Chondrocyte (in vitro differentiated cells): ENCODE measurements around the gene PRG3. TPM values are rescaled to one million over a fixed set of nuclear protein-coding genes. Genes with fewer than 3 reads are reported as not detected.

ENCODE experiments used
- DNase-seq: peaks from one replicate; pipeline ENCODE4 v3.0.0; 2021; ENCODE audit warnings: mixed read lengths, low spot score
- H3K27ac Mint-ChIP-seq: one replicate; pipeline ENCODE4 v1.8.0; 2021; ENCODE audit warnings: mild to moderate bottlenecking, moderate library complexity, mixed read lengths; ENCODE audit not compliant: unreplicated experiment
- H3K27me3 Mint-ChIP-seq: 2 replicates; pipeline ENCODE4 v1.8.0; 2021; ENCODE audit warnings: low read depth, mixed read lengths
- H3K36me3 Mint-ChIP-seq: 2 replicates; pipeline ENCODE4 v1.8.0; 2021; ENCODE audit warnings: low read depth, mixed read lengths
- H3K4me1 Mint-ChIP-seq: 2 replicates; pipeline ENCODE4 v1.8.0; 2021; ENCODE audit warnings: low read depth, mild to moderate bottlenecking, mixed read lengths
- H3K4me3 Mint-ChIP-seq: one replicate; pipeline ENCODE4 v1.8.0; 2021; ENCODE audit warnings: mild to moderate bottlenecking, moderate library complexity, mixed read lengths; ENCODE audit not compliant: unreplicated experiment
- H3K9me3 Mint-ChIP-seq: 2 replicates; pipeline ENCODE4 v1.8.0; 2021; ENCODE audit warnings: low read depth, mixed read lengths
- total RNA-seq: library from RNA; stranded (reverse); gene quantifications from 3 replicates; pipeline ENCODE4 v1.2.1, GENCODE V29; 2021
- TF ChIP-seq, protein P1 (sequence below): fragments of 200-600 bp; sonication (generic); IDR thresholded peaks from 2 replicates; pipeline ENCODE4 v1.5.0; 2021; ENCODE audit warnings: antibody characterized with exemption, mild to moderate bottlenecking, moderate library complexity

Gene PRG3
- total RNA-seq, 1 donor from 2014 or later = not detected

GRCh38 chr11:57399221-57399620 is 18.3 kb upstream of the PRG3 start:
- no peak for DNase-seq
- Mint-ChIP-seq H3K9me3 (no peaks in the 10 kb centered on the region), H3K4me3 (no peak overlapping the region), H3K27ac (no peak overlapping the region), H3K36me3 (peaks cover 1% of the 10 kb centered on the region), H3K4me1 (no peaks in the 10 kb centered on the region), H3K27me3 (peaks cover 21% of the 10 kb centered on the region)
- TF ChIP-seq, protein P1, sequence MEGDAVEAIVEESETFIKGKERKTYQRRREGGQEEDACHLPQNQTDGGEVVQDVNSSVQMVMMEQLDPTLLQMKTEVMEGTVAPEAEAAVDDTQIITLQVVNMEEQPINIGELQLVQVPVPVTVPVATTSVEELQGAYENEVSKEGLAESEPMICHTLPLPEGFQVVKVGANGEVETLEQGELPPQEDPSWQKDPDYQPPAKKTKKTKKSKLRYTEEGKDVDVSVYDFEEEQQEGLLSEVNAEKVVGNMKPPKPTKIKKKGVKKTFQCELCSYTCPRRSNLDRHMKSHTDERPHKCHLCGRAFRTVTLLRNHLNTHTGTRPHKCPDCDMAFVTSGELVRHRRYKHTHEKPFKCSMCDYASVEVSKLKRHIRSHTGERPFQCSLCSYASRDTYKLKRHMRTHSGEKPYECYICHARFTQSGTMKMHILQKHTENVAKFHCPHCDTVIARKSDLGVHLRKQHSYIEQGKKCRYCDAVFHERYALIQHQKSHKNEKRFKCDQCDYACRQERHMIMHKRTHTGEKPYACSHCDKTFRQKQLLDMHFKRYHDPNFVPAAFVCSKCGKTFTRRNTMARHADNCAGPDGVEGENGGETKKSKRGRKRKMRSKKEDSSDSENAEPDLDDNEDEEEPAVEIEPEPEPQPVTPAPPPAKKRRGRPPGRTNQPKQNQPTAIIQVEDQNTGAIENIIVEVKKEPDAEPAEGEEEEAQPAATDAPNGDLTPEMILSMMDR = no peak

- Mint-ChIP-seq H3K27ac (no peak overlapping the region), H3K27me3 (peaks cover 23% of the 10 kb centered on the region), H3K4me1 (no peaks in the 10 kb centered on the region), H3K9me3 (no peaks in the 10 kb centered on the region), H3K36me3 (no peaks in the 10 kb centered on the region), H3K4me3 (no peak overlapping the region)
- TF ChIP-seq, protein P1 = no peak
- no peak for DNase-seq
These were observed 16.5 kb upstream of the PRG3 start for GRCh38 chr11:57397394-57397990.

GRCh38 chr11:57396744-57397143 is 15.8 kb upstream of the PRG3 start:
- peaks cover 24% of the 10 kb centered on the region for H3K27me3 Mint-ChIP-seq
- no peaks in the 10 kb centered on the region for H3K36me3 Mint-ChIP-seq
- no peak overlapping the region for H3K4me3 Mint-ChIP-seq
- H3K9me3 Mint-ChIP-seq = no peaks in the 10 kb centered on the region
- no peak overlapping the region for H3K27ac Mint-ChIP-seq
- TF ChIP-seq, protein P1 = no peak
- DNase-seq = no peak
- H3K4me1 Mint-ChIP-seq = no peaks in the 10 kb centered on the region

DNA sequence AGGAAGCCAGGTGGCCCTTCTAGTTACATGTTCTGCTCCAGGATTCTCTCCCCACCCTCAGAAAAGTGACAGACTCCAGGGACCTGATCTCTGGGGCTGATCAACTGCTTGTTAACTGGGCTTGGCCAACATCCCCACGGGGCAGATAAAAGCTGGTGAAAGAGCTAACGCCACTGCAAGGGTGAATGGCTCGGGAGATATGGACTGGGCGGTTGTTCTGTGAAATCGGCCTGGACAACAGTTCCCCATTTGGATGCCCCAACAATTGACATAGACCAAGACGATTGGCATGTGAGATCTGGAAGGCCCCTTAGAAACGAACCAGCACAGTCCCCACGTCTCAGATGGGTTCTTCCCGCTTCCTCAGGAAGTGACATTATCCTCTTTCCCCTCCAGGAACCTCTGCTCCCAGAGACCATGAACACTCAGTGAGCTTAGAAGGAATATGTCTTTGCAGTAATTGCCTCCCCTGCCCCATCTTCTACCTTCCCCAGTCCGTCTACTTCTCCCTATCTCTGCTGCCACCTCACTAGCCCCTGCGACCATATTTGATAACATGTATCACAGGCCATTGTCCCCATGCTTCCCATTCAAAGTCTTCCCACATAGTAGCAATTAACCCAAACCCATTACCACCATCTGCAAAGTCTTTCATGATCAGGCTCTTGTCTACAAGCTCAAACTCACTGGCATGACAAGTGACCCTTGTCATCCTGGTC is 15.1 kb upstream of the PRG3 start:
- Mint-ChIP-seq H3K27ac (no peak overlapping the region), H3K4me3 (no peak overlapping the region)

DNA sequence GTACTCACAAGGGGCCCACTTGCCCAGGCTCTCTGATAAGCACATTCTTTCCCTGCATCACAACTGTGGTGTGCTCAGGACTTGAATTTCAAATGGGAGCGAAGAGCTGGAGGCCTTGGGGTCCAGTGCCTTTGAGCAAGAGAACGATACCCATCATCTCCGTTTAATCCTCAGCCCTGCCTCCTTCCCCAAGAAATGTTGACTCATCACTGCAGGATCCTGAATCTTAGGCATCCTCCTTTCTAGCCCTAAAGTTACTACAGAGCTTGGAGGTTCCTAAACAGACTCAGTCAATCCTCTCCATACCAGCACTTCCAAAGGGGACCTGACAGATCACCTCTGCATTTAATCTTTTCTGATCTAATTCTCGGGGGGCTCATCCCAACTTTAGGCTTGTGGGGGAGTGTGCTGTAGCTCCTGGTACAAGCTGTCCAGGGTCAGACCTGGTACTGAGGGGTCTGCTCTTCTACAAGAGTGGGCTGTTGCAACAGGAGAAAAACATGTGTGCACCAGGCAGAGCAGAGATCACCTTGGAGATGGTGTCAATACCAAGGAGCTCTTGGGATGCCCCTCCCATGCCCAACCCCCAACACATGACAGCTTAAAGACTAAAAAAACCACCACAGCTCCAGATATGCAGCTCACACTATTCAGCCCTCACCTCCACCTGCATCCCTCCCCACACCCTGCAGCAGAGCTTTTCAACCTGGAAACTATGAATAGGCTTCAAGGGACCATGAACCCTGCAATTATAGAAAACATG is 13.4 kb upstream of the PRG3 start:
- DNase-seq = no peak
- H3K4me1 Mint-ChIP-seq = no peaks in the 10 kb centered on the region
- H3K27ac Mint-ChIP-seq = no peak overlapping the region
- H3K27me3 Mint-ChIP-seq = peaks cover 39% of the 10 kb centered on the region
- TF ChIP-seq, protein P1 = no peak
- H3K36me3 Mint-ChIP-seq = no peaks in the 10 kb centered on the region
- no peaks in the 10 kb centered on the region for H3K9me3 Mint-ChIP-seq
- H3K4me3 Mint-ChIP-seq = no peak overlapping the region

More for the DNA sequence above, 15.1 kb upstream of the PRG3 start:
- Mint-ChIP-seq H3K4me1 (no peaks in the 10 kb centered on the region), H3K36me3 (no peaks in the 10 kb centered on the region), H3K9me3 (no peaks in the 10 kb centered on the region), H3K27me3 (peaks cover 26% of the 10 kb centered on the region)
- DNase-seq = no peak
- TF ChIP-seq, protein P1 = no peak
